ENCODE results near the gene AP1G2. TPM values are rescaled to one million over a fixed set of nuclear protein-coding genes. Genes with fewer than 3 reads are reported as not detected.

Gene AP1G2
- polyA plus RNA-seq, 1 of the 3 experiments (the other 2 are of a cell fraction): 88.3 TPM

- Histone ChIP-seq H3K9me3 (no peaks in the 10 kb centered on the region), H3K36me3 (replicated peaks in 1 of 2; ENCODE audit: control insufficient read depth in 1 of 2, insufficient read depth in 2 of 2, low read length in 1 of 2) (no peaks in the 10 kb centered on the region), H3F3A (replicated peaks; ENCODE audit: insufficient read depth) (no peaks in the 10 kb centered on the region), H3K4me1 (ENCODE audit: control insufficient read depth in 1 of 2, insufficient read depth in 2 of 2, low read depth in 1 of 2, low read length in 1 of 2) (peaks cover 0 to 26% of the 10 kb centered on the region in 2 experiments; a peak in 2 of 4 replicates), H3K27ac (ENCODE audit: low read depth in 2 of 2, low read length in 1 of 2) (no peak overlapping the region), H3K9ac (no peak overlapping the region), H3K79me2 (ENCODE audit: insufficient read depth) (no peaks in the 10 kb centered on the region), H3K27me3 (ENCODE audit: insufficient read depth) (no peaks in the 10 kb centered on the region), H4K20me1 (ENCODE audit: insufficient read depth) (no peaks in the 10 kb centered on the region), H3K9me2 (no peaks in the 10 kb centered on the region), H3K4me3 (ENCODE audit: low read depth in 2 of 2, low read length in 1 of 2) (no peak overlapping the region), H3K4me2 (no peak overlapping the region), H2AFZ (ENCODE audit: low read depth) (no peak overlapping the region)
- ChIA-PET POLR2A (interaction anchor here (0.6 kb wide), 1 partner anchor 10 kb away, joined by 3 read pairs; no protein-coding TSS in a partner anchor), CTCF (interaction anchor here (1.3 to 6.0 kb wide), 6 partner anchors 9 to 70 kb away, joined by 5 to 87 read pairs (median 18); no protein-coding TSS in a partner anchor)
- TF ChIP-seq EP300 (IDR thresholded peaks at IDR 0.05; ENCODE audit: borderline replicate concordance in 1 of 2, low read depth in 1 of 2, low read length in 1 of 2): no peak
- TF ChIP-seq NFIC (IDR thresholded peaks at IDR 0.05; ENCODE audit: borderline replicate concordance): no peak
- TF ChIP-seq, protein P1, sequence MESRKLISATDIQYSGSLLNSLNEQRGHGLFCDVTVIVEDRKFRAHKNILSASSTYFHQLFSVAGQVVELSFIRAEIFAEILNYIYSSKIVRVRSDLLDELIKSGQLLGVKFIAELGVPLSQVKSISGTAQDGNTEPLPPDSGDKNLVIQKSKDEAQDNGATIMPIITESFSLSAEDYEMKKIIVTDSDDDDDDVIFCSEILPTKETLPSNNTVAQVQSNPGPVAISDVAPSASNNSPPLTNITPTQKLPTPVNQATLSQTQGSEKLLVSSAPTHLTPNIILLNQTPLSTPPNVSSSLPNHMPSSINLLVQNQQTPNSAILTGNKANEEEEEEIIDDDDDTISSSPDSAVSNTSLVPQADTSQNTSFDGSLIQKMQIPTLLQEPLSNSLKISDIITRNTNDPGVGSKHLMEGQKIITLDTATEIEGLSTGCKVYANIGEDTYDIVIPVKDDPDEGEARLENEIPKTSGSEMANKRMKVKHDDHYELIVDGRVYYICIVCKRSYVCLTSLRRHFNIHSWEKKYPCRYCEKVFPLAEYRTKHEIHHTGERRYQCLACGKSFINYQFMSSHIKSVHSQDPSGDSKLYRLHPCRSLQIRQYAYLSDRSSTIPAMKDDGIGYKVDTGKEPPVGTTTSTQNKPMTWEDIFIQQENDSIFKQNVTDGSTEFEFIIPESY (IDR thresholded peaks at IDR 0.05; ENCODE audit: borderline replicate concordance, low read depth): no peak
- no peak for TF ChIP-seq USF2 (IDR thresholded peaks at IDR 0.05; ENCODE audit: borderline replicate concordance, low read depth, low read length)
- TF ChIP-seq MAX (IDR thresholded peaks at IDR 0.05; ENCODE audit: low read depth): no peak
- no peak for TF ChIP-seq NRF1 (IDR thresholded peaks at IDR 0.05; ENCODE audit: low read depth, low read length)
- no peak for TF ChIP-seq TAF1 (IDR thresholded peaks at IDR 0.05; ENCODE audit: borderline replicate concordance, low read depth, low read length)
- no peak for TF ChIP-seq MEF2A (IDR thresholded peaks at IDR 0.05; ENCODE audit: borderline replicate concordance, low read depth)
- no peak for TF ChIP-seq YY1 (IDR thresholded peaks at IDR 0.05; ENCODE audit: low read depth)
- TF ChIP-seq FOSL2 (IDR thresholded peaks at IDR 0.05; ENCODE audit: borderline replicate concordance, low read depth): no peak
- no peak for TF ChIP-seq FOXM1 (IDR thresholded peaks at IDR 0.05; ENCODE audit: low read depth)
- TF ChIP-seq MXI1 (IDR thresholded peaks at IDR 0.05; ENCODE audit: low read depth, low read length): no peak
- no peak for TF ChIP-seq RFX5 (IDR thresholded peaks at IDR 0.05; ENCODE audit: low read length)
- no peak for TF ChIP-seq JUND (IDR thresholded peaks at IDR 0.05)
- WGBS (ENCODE audit: low lambda C conversion rate): 84% methylated on average over 18 of the region's 18 CpGs
- DNase-seq: no peak
Observed at GRCh38 chr14:23548351-23549318, 19.0 kb downstream of the AP1G2 start.
